GM21390 (cell line): Measurements from ENCODE around the gene FFAR1.
"Not testable (repeated sequence)": the region's sequence is repeated elsewhere in the genome, so short reads cannot be mapped to it uniquely, and the experiment has no call there.

Source experiments
- ATAC-seq: cut with Tn5 transposase; IDR thresholded peaks from one replicate; pipeline ENCODE4 v1.9.1; 2021; ENCODE audit not compliant: unreplicated experiment

Gene FFAR1

DNA sequence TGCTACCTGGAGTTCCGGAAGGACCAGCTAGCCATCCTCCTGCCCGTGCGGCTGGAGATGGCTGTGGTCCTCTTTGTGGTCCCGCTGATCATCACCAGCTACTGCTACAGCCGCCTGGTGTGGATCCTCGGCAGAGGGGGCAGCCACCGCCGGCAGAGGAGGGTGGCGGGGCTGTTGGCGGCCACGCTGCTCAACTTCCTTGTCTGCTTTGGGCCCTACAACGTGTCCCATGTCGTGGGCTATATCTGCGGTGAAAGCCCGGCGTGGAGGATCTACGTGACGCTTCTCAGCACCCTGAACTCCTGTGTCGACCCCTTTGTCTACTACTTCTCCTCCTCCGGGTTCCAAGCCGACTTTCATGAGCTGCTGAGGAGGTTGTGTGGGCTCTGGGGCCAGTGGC is 11.7 kb downstream of the FFAR1 start:
- not testable (repeated sequence) for ATAC-seq

DNA sequence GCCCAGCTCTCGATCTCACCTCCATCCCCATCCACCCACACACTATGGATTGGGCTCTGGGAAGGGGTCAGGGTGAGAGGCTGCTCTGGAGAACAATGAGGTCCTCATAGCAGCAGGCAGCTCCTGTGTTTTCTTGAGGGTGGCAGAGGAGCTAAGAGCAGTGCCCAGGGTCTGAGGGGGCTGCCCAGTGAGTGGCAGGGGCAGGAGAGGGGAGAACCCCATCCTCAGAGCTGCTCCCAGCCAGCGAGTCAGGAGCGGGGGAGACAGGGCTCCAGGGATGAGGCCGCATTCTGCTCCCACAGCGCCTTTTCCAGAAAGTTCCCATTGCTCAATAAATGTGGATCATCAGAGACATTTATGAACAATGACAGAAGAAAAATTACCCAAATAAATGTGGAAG is 12.4 kb downstream of the FFAR1 start:
- ATAC-seq, result not testable (repeated sequence)

DNA sequence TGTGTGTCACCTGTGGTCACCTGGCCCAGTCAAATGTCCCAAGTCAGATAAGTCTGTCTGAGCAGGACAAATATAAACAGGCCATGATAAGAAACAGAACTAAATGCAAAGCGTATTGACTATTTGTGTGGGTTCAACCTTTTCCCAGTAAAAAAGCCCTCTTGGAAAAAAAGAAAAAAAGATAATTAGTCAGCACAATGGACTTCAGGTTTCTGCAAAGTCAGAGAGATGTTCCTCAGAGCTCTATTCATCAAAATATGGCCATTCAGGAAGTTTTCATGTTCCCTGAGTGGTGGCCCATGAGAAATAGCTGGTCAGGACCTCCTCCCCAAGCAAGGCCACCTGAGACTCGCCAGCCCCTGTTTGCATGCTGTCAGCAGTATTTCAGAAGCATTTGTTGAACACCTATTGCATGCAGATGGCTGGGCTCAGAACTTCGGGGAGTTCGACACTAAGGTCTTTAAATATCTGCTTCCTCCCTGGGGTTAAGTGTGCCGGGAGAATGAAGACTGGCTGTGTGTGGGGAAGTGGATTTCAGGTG is 13.2 kb downstream of the FFAR1 start:
- ATAC-seq, result no peak

DNA sequence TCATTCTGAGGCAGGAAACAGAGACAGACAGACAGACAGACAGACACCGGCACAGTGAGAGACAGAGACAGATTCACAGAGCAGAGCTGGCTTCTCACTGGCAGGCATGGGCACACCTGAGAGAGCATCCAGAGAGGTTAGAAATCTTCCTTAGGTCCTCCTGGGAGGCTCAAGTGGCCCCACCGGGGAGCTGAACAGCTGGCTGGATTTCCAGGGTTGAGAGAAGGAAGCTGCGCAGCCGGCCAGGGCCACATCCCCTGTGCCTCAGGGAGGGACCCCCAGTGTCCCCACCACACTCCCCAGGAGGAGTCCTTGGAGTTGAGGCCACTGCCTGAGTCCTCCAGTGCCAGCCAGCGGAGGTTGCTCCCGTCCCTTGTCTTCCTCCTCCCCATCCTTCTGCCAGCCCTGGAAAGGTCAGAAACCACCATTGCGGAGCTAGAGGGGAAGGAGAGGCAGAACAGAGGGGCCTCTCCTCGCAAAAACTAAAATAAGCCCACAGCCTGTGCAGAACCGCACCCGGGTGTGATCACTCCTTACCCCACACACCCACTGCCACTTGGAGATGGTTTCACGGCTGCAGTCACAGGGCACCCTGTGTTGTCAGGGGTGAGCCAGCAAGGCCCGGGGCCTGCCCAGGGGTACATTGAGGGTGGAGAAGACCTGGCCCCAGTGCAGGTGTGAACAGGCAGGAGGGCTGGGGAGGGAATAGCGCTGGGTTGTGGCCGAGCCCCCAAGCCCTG is 14.7 kb downstream of the FFAR1 start:
- no peak for ATAC-seq

DNA sequence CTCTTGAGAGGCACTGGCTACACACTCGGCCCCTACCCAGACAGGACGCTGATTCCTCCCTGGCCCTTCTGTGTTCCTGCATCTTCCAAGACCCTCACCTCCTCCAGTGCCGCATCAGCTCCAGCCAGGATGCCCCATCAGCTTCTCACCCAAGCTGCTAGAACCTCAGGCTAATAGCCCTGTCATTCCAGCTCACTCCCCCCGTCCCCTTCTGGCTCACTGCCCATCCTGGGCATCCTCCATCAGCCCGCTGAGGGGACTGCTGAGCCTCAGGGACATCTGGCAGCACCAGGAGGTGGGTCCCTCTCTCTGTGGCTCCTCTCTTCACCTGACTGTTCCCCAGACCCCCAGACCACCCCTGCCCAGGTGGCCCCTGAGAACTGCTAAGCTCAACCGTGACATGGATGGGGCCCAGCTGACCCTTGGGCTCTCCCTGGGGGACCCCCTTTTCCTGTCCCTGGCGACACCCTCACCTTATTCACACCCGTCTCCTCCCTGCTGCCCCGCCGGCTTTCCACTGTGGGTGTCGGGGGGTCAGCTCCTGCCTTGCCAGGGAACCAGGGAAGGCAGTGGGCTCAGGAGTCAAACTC is 15.4 kb downstream of the FFAR1 start:
- ATAC-seq, result no peak

GRCh38 chr19:35363711-35364425 is 16.2 kb downstream of the FFAR1 start:
- ATAC-seq, result no peak

- ATAC-seq, result no peak
Measured at GRCh38 chr19:35365303-35365702, 17.6 kb downstream of the FFAR1 start.

DNA sequence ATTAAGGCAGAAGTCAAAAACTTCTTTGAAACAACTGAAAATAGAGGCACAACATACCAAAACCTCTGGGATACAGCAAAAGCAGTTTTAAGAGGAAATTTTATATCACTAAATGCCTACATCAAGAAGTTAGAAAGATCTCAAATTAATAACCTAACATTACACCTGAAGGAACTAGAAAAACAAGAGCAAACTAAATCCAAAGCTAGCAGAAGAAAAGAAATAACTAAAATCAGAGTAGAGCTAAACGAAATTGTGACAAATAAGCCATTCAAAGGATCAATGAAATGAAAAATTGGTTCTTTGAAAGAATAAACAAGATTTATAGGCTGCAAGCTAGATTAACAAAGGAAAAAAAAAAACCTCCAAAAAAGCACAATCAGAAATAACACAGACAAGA is 20.7 kb downstream of the FFAR1 start:
- no peak for ATAC-seq

- ATAC-seq, result no peak
Measured at GRCh38 chr19:35369522-35369921, 21.8 kb downstream of the FFAR1 start.

GRCh38 chr19:35370722-35371121 is 23.0 kb downstream of the FFAR1 start, which contains the start of gene GPR42:
Gene GPR42 (plus strand): TSS chr19:35371068. CDS start chr19:35371360, 292 bp downstream.
- no peak for ATAC-seq

DNA sequence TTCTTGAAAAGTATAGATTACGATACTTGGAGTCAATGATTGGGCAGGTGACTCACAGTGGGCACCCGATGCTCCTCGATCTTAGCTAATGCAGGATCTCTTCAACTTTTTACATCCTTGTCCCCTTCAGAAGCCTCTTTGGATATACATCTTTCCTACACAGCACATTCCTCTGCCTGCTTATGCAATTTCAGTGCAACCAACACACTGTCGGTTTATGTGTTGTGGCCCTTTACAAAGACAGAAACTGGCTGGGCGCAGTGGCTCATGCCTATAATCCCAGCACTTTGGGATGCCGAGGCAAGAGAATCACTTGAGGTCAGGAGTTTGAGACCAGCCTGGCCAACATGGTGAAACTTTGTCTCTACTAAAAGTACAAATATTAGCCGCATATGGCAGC is 25.8 kb downstream of the FFAR1 start:
- no peak for ATAC-seq

DNA sequence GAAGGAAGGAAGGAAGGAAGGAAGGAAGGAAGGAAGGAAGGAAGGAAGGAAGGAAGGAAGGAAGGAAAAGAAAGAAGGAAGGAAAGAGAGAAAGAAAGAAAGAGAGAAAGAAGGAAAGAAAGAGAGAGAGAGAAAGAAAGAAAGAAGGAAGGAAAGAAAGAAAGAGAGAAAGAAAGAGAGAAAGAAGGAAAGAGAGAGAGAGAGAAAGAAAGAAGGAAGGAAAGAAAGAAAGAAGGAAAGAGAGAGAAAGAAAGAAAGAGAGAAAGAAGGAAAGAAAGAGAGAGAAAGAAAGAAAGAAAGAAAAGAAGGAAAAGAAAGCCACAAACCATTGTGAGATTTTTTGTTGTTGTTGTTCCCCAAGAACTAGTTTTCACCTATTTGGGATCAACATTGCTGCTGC is 26.3 kb downstream of the FFAR1 start:
- ATAC-seq, result not testable (repeated sequence)

- ATAC-seq, result no peak
Measured at GRCh38 chr19:35375505-35376307, 28.0 kb downstream of the FFAR1 start.

DNA sequence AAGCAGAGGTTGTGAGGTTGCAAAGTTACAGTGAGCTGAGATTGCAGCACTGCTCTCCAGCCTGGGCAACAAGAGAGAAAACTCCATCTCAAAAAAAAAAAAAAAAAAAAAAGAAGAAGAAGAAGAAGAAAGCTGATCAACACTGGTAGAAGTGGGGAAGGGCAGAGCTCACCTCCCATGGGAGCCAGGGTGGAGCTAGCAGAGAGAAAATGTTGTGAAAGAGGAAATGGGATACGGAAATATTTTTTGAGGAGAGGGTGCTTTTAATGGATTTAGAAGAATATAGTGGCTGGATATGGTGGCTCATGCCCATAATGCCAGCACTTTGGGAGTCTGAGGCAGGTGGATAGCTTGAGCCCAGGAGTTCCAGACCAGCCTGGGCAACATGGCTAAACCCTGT is 30.0 kb downstream of the FFAR1 start:
- no peak for ATAC-seq

- no peak for ATAC-seq
Measured at GRCh38 chr19:35378356-35378755, 30.7 kb downstream of the FFAR1 start.

DNA sequence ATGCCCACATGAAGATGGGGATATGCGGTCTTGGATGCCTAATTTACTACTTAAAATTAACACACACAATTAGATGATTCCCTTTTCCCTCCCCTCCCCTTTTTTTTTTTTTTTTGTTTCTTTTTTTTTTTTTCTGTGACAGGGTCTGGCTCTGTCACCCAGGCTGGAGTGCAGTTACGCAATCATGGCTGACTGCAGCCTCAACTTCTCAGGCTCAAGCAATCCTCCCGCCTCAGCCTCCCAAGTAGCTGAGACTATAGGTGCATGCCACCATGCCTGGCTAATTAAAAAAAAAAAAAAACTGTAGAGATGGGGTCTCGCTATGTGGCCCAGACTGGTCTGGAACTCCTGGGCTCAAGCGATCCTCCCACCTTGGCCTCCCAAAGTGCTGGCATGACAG is 31.8 kb downstream of the FFAR1 start:
- not testable (repeated sequence) for ATAC-seq

DNA sequence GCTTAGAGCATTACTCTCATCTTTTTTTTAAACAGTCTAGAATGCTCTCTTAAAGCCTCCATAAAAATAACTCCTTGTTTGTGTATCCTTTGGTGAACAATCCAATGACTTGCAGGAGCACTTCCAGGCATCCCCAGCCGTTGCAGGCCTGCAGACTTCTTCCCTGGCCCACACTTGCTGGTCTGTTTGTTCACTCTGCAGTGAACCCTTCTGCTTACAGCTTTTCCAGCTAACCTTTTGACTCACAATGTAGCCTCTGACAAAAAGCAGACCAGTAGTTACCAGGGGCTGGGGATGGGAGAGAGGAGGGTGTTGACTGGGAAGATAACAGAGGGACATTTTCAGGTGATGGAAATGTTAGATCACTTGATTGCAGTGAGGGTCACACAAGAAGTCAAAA is 32.3 kb downstream of the FFAR1 start:
- no peak for ATAC-seq

GRCh38 chr19:35380450-35381124 is 32.9 kb downstream of the FFAR1 start:
- ATAC-seq, result no peak

DNA sequence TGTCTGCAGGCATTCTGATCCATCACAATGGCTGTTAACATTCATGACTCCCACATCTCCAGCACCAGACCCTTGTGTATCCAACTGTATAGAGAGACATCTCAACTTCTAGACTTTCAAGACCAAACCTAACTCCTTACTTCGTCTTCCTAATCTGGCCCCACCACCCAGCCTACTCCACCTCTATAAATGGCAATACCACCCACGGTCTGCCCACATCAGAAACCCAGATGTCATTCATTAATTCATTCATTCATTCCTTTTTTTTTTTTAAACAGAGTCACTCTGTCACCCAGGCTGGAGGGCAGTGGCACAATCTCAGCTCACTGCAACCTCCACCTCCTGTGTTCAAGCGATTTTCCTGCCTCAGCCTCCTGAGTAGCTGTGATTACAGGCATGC is 33.6 kb downstream of the FFAR1 start:
- ATAC-seq, result no peak

DNA sequence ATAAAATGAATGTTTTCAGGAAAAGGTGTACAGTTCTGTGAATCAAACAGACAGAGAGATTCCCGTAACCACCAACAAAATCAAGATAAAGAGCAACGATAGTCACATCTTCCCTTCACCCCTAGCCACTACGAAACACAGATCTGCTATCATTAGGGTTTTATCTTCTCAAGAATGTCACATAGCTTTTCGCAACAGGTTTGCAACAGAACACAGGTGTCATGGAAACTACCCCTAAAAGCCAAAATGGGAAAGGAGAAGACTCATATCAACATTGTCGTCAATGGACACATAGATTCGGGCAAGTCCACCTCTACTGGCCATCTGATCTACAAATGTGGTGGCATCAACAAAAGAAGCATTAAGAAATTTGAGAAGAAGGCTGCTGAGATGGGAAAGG is 34.2 kb downstream of the FFAR1 start:
- ATAC-seq, result no peak
